Measurements from ENCODE around the gene PSMD5.
"Not testable (repeated sequence)": the region's sequence is repeated elsewhere in the genome, so short reads cannot be mapped to it uniquely, and the experiment has no call there.

PSMD5 gene

GRCh38 chr9:120807607-120808379 is 34.9 kb downstream of the PSMD5 start:
- in situ Hi-C loops (cut with MboI; ENCODE audit: low sequenced_read_pairs) = no loop called here

GRCh38 chr9:120804784-120805363 is 37.8 kb downstream of the PSMD5 start:
- in situ Hi-C loops (cut with MboI; ENCODE audit: low sequenced_read_pairs) = not testable (repeated sequence)

GRCh38 chr9:120801441-120801840 is 41.3 kb downstream of the PSMD5 start:
- in situ Hi-C loops (cut with MboI; ENCODE audit: low sequenced_read_pairs) = no loop called here

DNA sequence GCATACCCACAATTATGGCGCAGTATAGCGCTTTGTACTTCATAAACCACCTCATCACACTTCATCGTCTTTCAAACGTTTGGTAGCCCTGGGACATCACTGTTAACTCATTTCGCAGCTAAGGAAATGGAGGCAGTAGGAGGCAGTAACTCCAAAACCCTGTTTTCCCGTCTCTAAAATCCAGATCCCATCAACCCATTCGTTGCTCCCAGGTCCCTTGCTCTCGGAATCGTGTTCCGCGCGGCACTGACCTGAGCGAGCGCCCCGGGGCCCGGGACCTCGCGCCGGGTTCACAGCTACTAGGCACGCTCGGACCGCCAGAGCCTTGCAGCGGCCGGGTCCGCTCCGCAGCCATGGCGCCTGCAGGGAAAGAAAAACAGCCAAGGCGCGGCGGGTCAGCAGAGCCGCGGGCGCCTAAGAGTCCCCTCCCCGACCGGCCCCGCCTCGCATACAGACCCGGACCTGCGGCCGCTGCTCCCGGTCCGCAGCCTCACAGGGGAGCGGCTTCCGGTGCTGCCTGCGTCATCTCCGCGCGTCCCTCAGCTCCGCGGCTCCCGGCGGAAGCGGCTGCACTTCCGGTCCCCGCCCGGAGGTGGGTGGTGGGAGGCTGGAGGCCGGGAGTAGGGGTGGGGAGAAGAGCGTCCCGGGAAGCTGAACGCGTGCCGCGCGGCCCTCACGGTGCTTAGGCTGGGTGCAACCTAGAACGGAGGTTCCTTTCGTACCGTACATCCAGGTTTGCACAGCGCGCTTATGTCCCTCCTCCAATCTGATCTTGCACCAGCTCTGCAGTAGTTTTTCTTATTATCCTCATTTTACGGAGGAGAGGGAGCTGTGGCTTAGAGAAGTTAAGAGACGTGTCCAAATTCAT is 49.6 kb downstream of the PSMD5 start, which contains the start of gene FBXW2:
Gene FBXW2 (minus strand): TSS at position 519 of the 868 bp plus-strand sequence. CDS start 5,158 bp downstream, outside the sequence.
- in situ Hi-C loops (cut with MboI; ENCODE audit: low sequenced_read_pairs) = no loop called here

GRCh38 chr9:120791161-120791560 is 51.6 kb downstream of the PSMD5 start:
- in situ Hi-C loops (cut with MboI; ENCODE audit: low sequenced_read_pairs) = no loop called here

DNA sequence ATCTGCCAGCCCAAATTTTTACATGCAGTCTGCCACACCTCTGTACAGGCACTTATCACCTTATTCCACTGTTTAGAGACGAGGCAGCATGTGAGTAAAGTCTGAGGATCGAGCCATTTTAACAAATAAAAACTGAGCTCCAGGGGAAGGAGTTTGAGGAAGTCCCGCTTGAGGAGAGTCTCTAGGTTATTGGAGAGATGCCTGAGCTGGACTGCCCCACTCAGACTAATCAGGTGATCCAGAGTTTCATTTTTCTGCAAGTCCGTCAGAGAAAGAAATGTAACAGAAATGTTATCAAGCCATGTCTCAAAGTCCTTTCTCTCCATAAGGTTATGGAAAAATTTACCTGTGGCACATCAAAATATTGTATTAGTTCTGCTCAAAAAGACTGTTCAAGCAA is 54.8 kb downstream of the PSMD5 start:
- in situ Hi-C loops (cut with MboI; ENCODE audit: low sequenced_read_pairs) = no loop called here

DNA sequence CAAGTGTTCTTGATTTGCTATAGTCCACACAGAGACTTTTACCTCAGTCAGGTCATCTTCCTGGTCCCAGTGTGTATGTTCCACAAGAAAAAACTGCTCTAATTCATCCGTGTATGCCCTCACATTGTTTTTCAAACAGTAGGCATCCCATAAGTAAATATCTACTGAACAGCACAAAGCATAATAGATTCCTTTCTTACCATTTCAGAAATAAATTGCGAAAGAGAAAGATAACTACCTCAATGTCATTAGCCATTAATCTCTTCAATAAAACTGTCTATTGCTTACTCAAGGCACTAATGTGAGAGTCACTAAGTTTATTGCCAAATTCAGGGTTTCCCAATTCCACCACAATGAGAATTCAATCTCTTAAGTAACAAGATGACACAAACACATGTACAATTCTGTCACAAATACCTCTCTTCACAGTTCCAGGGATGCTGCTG is 59.1 kb downstream of the PSMD5 start:
- in situ Hi-C loops (cut with MboI; ENCODE audit: low sequenced_read_pairs) = no loop called here

DNA sequence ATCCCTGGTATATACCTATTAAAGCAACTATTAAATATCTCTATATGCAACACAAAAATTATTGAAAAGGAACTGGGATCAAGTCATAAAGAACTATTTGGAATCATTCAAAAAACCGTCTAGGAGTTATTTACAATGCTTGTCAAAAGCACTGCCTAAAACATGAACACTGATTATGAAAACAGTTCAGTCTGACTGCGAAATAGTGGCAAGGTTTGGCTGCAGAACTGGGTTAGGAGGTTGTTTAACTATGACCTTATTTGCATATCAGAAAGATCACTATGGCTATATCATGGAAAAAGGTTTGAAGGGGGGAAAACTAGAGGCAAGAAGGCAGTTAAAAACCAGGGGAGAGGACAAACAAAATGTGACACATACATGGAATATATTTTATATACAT is 61.5 kb downstream of the PSMD5 start:
- in situ Hi-C loops (cut with MboI; ENCODE audit: low sequenced_read_pairs) = no loop called here

GRCh38 chr9:120780367-120780766 is 62.4 kb downstream of the PSMD5 start:
- in situ Hi-C loops (cut with MboI; ENCODE audit: low sequenced_read_pairs) = no loop called here

DNA sequence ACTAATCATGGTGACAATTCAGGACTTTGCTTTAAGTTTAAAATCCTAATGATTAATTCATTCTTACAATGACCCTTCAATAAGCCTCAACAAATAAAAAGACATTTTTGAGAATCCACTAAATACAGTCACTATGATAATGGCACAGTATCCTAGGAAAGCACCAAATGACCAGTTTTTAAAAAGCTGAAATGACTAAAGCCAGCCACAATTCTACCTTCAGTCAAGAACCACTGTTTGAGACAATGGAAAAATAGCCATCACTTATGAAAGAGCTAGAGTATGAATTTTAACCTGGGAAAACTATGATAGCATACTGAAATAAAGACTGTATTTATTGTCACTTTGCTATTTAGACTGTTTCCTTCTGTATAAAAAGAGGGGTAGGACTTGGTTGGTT is 63.5 kb downstream of the PSMD5 start:
- in situ Hi-C loops (cut with MboI; ENCODE audit: low sequenced_read_pairs) = no loop called here

GRCh38 chr9:120778758-120779157 is 64.0 kb downstream of the PSMD5 start:
- in situ Hi-C loops (cut with MboI; ENCODE audit: low sequenced_read_pairs) = no loop called here

- in situ Hi-C loops (cut with MboI; ENCODE audit: low sequenced_read_pairs) = no loop called here
These were observed 65.5 kb downstream of the PSMD5 start for GRCh38 chr9:120777229-120777628.

- in situ Hi-C loops (cut with MboI; ENCODE audit: low sequenced_read_pairs) = no loop called here
These were observed 65.9 kb downstream of the PSMD5 start for GRCh38 chr9:120776788-120777187.

GRCh38 chr9:120775859-120776258 is 66.9 kb downstream of the PSMD5 start:
- in situ Hi-C loops (cut with MboI; ENCODE audit: low sequenced_read_pairs) = no loop called here

DNA sequence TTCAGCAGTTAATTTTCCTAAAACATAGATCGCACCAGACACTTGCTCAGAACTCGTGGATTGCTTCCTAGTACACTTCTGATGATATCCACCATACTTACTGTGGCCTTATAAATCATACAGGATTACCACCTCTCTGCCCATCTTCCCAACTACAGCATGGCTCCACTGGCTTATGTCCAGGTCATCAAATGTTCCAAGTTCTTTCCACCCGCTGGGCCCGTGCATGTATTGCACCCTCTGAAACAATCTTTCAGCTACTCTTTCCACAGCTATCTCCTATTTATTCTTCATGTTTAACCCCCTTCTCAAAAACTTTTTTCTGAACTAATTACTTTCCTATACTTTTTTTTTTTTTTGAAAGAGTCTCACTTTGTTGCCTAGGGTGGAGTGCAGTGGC is 68.0 kb downstream of the PSMD5 start:
- in situ Hi-C loops (cut with MboI; ENCODE audit: low sequenced_read_pairs) = no loop called here

- in situ Hi-C loops (cut with MboI; ENCODE audit: low sequenced_read_pairs) = no loop called here
These were observed 69.5 kb downstream of the PSMD5 start for GRCh38 chr9:120773256-120773655.

DNA sequence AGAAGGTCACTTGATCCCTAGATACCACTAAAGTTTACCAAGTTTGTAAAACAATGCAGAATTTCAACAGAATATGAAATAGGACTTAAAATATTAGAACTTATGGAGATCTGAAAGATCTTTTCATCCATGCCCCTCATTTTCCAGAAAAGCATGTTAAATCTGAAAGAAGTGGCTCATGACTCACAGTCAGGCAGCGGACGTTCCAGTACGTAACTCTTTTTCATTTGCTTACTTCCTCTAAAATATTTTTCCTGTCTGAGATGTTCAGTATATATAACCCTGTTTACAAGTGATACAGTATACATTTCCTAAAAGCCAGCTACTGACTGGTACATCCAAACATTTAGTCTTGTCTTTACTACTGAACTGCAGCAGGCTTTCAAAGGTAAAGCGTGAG is 71.8 kb downstream of the PSMD5 start:
- in situ Hi-C loops (cut with MboI; ENCODE audit: low sequenced_read_pairs) = no loop called here

DNA sequence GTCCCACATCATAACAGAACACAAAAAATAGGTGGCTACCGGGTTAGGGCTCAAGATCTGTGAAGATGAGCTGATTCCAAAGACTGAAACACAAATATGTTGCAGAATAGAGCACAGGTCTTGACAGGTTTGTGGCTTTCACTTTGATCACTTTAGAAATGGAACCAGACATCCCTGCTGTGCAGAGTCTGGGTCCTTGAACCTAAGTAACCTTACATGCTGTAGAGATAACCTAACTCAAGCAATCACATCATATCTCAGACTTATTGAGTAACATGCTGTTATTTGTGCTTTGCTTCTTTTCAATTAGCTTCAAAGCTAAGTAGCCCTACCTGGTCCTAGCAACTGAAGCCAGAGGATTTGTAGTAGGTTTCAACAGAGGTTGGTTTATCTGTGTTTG is 73.8 kb downstream of the PSMD5 start:
- in situ Hi-C loops (cut with MboI; ENCODE audit: low sequenced_read_pairs) = no loop called here

DNA sequence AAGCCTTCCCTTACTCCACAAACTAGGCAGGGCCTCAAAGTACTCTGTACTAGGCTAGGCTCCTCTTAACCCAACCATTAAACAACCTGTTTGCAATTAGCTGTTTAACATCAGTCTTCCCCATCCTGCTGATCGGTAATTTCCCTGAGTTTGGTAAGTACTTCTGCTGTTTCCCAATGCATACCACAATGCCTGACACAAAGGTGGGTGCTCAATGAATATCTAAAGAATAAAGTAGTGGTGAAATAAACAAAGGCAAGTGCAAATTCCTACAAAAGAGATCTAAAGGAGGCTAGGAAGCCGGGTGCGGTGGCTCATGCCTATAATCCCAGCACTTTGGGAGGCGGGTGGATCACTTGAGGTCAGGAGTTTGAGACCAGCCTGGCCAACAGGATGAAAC is 74.5 kb downstream of the PSMD5 start:
- in situ Hi-C loops (cut with MboI; ENCODE audit: low sequenced_read_pairs) = no loop called here

DNA sequence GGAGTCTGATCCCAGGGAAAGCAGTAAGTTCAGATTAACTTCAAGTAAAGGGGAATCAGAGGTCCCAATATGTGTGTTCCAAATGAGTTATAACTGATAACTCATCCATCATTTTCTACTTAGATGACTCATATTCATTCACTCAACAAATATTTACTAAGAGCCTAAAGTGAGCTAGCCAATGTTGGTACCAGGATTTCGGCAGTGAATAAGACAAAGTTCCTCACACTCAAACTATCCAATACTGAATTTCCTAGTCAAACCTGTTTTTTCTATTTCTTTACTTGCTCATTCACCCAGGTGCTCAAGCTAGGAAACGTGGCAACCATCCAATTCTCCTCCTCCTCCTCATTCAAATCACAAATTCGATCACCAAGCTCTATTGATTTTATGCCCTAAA is 75.3 kb downstream of the PSMD5 start:
- in situ Hi-C loops (cut with MboI; ENCODE audit: low sequenced_read_pairs) = no loop called here

Measured in hTERT RPE-1 (cell line).